ENCODE results near the gene ENTPD2. TPM values are rescaled to one million over a fixed set of nuclear protein-coding genes. Genes with fewer than 3 reads are reported as not detected.
A peak's percentile ranks its signal among the peaks of the same experiment; 100 is the strongest.

The ENTPD2 gene
- total and polyA plus RNA-seq, 2 donors (not counting 3 experiments of a cell fraction or from before 2014, with no cell fraction given), result not detected

GRCh38 chr9:137064027-137064879, 10.4 kb upstream of the ENTPD2 start:
- Histone ChIP-seq H2AFZ (ENCODE audit: low read depth, low read length) (no peak overlapping the region), H3K9me3 (replicated peaks; ENCODE audit: control insufficient read depth, insufficient read depth, low read length) (no peaks in the 10 kb centered on the region), H3K36me3 (ENCODE audit: control insufficient read depth in 2 of 2, extremely low read depth in 1 of 2, insufficient read depth in 2 of 2, low read length in 2 of 2) (no peaks in the 10 kb centered on the region), H3K4me1 (ENCODE audit: control insufficient read depth, extremely low read depth, insufficient read depth, low read length) (peaks cover under 1% of the 10 kb centered on the region), H3K4me2 (ENCODE audit: insufficient read depth, low read length) (no peak overlapping the region), H3K27me3 (ENCODE audit: control insufficient read depth in 2 of 2, insufficient read depth in 2 of 2, low read length in 2 of 2) (no peaks in the 10 kb centered on the region), H3K4me3 (replicated peaks in 1 of 3; ENCODE audit: insufficient read depth in 1 of 3, low read depth in 1 of 3, low read length in 3 of 3) (no peak overlapping the region), H3K9ac (replicated peaks; ENCODE audit: extremely low read depth, insufficient read depth, low read length) (no peak overlapping the region), H4K20me1 (replicated peaks; ENCODE audit: control insufficient read depth, extremely low read depth, insufficient read depth, low read length) (no peaks in the 10 kb centered on the region), H3K79me2 (ENCODE audit: control insufficient read depth, insufficient read depth, low read length) (peaks cover 4% of the 10 kb centered on the region), H3K27ac (ENCODE audit: insufficient read depth, low read depth, low read length) (no peak overlapping the region), H3K9me1 (replicated peaks; ENCODE audit: control insufficient read depth, extremely low read depth, insufficient read depth, low read length) (no peaks in the 10 kb centered on the region)
- no peak for TF ChIP-seq POLR2A (IDR thresholded peaks at IDR 0.05; ENCODE audit: low read depth, low read length)
- no peak for TF ChIP-seq POLR2AphosphoS5 (IDR thresholded peaks at IDR 0.05; ENCODE audit: insufficient read depth, low read depth, low read length)
- TF ChIP-seq GATA2 (IDR thresholded peaks at IDR 0.05; ENCODE audit: insufficient read depth, insufficient read length, low read depth, low read length), result no peak
- TF ChIP-seq CTCF (IDR thresholded peaks at IDR 0.05; ENCODE audit: extremely low read depth in 1 of 2, insufficient read depth in 1 of 2, low read depth in 1 of 2, low read length in 2 of 2), result peak; percentile 86 to 97
- DNase-seq (ENCODE audit: low read depth, low spot score) (peak; percentile 31), FAIRE-seq (peak; percentile 63)
- ChIA-PET CTCF (interaction anchor here (0.6 to 2.3 kb wide), 22 partner anchors 9 to 286 kb away, joined by 3 to 52 read pairs (median 8); partner anchors contain the start of genes MAN1B1, NPDC1, RNF224 and TMEM141), POLR2A (interaction anchor here (1.0 kb wide), 1 partner anchor 17 kb away, joined by 4 read pairs; no protein-coding TSS in a partner anchor)
- intact Hi-C loops (cut with micrococcal nuclease), result loop anchor here (1.0 kb wide), 2 partner anchors 35 to 277 kb away; no protein-coding TSS in a partner anchor
- no TSS peak for BruUV-seq (replicated peaks)
- dilution Hi-C loops (cut with MboI; ENCODE audit: extremely low pct_ligation_motif_present, low sequenced_read_pairs), result no loop called here
